Neural crest cell (in vitro differentiated cells): ENCODE data around the gene C2orf76. TPM values are rescaled to one million over a fixed set of nuclear protein-coding genes. Genes with fewer than 3 reads are reported as not detected.

Experiments
- DNase-seq: peaks from one replicate; pipeline ENCODE4 v3.0.0; 2021; ENCODE audit warnings: low read depth, mixed read lengths, low spot score
- H3K27ac Mint-ChIP-seq: one replicate; pipeline ENCODE4 v1.8.0; 2021; ENCODE audit warnings: mild to moderate bottlenecking, mixed read lengths; ENCODE audit not compliant: unreplicated experiment
- H3K27me3 Mint-ChIP-seq: 2 replicates; pipeline ENCODE4 v1.8.0; 2021; ENCODE audit warnings: low read depth, mild to moderate bottlenecking, mixed read lengths
- H3K36me3 Mint-ChIP-seq: 2 replicates; pipeline ENCODE4 v1.8.0; 2021; ENCODE audit warnings: low read depth, mild to moderate bottlenecking, mixed read lengths
- H3K4me1 Mint-ChIP-seq: 2 replicates; pipeline ENCODE4 v1.8.0; 2021; ENCODE audit warnings: mixed read lengths
- H3K4me3 Mint-ChIP-seq: one replicate; pipeline ENCODE4 v1.8.0; 2021; ENCODE audit warnings: mild to moderate bottlenecking, mixed read lengths
- H3K9me3 Mint-ChIP-seq: 2 replicates; pipeline ENCODE4 v1.8.0; 2021; ENCODE audit warnings: mixed read lengths
- CTCF ChIP-seq: fragments of 200-600 bp; sonication (generic); conservative IDR thresholded peaks from 2 replicates; pipeline ENCODE4 v1.5.0; 2021; ENCODE audit warnings: antibody characterized with exemption, mild to moderate bottlenecking
- total RNA-seq: library from RNA; stranded (reverse); gene quantifications from 2 replicates; pipeline ENCODE4 v1.2.1, GENCODE V29; 2021

C2orf76 gene
- total RNA-seq, 1 donor from 2014 or later, result 11.6 TPM

GRCh38 chr2:119384971-119385370, 18.3 kb upstream of the C2orf76 start:
- H3K27me3 Mint-ChIP-seq, result no peaks in the 10 kb centered on the region
- no peak for DNase-seq
- H3K27ac Mint-ChIP-seq, result no peak overlapping the region
- no peaks in the 10 kb centered on the region for H3K36me3 Mint-ChIP-seq
- no peak overlapping the region for H3K4me3 Mint-ChIP-seq
- peaks cover 15% of the 10 kb centered on the region for H3K4me1 Mint-ChIP-seq
- no peak for TF ChIP-seq CTCF
- H3K9me3 Mint-ChIP-seq, result no peaks in the 10 kb centered on the region

DNA sequence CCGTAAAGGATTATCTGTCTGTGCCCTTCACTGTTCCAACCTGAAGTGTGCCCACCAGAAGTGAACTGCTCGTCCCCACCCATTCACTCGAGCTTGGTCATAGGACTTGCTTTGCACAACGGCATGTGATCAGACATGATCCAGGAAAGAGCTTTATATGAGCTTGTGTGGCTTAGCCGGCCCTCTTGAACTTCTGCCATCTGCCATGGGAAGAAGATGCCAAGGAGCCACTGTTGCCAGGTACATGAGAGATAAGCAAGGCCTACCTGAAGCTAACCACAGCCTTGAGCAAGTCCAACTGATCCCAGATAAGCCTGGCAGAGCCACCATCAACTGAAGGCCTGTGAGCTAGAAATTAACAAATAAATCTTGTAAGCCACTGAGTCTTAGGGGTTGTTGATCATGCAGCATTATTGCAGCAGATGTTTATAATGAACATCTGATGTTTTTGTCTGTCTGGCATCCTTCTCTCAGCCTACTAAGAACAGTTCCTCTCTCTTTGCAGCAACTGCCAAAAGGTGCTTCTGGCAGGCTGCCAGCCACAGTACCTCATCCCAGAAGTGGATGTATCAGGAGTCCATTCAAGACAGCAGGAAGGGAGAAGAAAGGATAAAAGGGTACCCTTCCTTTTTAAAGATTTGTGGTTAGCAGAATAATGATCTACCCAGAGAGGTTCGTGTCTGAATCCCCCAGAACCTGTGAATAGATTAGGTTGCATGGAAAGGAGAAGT, 16.9 kb upstream of the C2orf76 start:
- peaks cover 7% of the 10 kb centered on the region for H3K4me1 Mint-ChIP-seq
- H3K27me3 Mint-ChIP-seq, result no peaks in the 10 kb centered on the region
- no peak for DNase-seq
- H3K36me3 Mint-ChIP-seq, result no peaks in the 10 kb centered on the region
- H3K9me3 Mint-ChIP-seq, result no peaks in the 10 kb centered on the region
- H3K4me3 Mint-ChIP-seq, result no peak overlapping the region
- no peak for TF ChIP-seq CTCF
- H3K27ac Mint-ChIP-seq, result peak overlapping the region; percentile 35

- H3K4me1 Mint-ChIP-seq, result peaks cover 13% of the 10 kb centered on the region
- H3K27ac Mint-ChIP-seq, result no peak overlapping the region
- no peak overlapping the region for H3K4me3 Mint-ChIP-seq
- no peaks in the 10 kb centered on the region for H3K27me3 Mint-ChIP-seq
- no peak for TF ChIP-seq CTCF
- H3K36me3 Mint-ChIP-seq, result peaks cover 15% of the 10 kb centered on the region
- no peaks in the 10 kb centered on the region for H3K9me3 Mint-ChIP-seq
- no peak for DNase-seq
These were observed 11.9 kb upstream of the C2orf76 start for GRCh38 chr2:119378566-119378965.

DNA sequence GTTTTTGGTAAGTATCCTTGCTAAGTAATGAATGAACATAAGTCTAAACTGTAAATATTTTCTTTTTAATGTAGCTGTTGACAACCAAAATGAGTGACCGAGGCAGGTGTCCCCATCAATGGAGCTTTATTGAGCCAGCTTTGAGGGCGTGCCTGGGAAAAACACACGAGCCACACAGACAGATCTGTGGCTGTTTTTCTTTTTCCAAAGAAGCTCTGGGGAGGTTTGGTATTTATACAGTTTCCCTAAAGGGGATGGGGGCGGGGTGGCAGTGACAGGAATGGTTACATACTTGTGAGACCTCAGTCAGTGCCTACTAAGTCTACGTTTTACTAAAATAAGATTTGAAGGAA, 11.3 kb upstream of the C2orf76 start:
- H3K36me3 Mint-ChIP-seq, result peaks cover 21% of the 10 kb centered on the region
- H3K4me1 Mint-ChIP-seq, result peaks cover 13% of the 10 kb centered on the region
- no peak overlapping the region for H3K4me3 Mint-ChIP-seq
- no peak overlapping the region for H3K27ac Mint-ChIP-seq
- no peaks in the 10 kb centered on the region for H3K9me3 Mint-ChIP-seq
- no peaks in the 10 kb centered on the region for H3K27me3 Mint-ChIP-seq
- TF ChIP-seq CTCF, result no peak
- no peak for DNase-seq

GRCh38 chr2:119377294-119377992, 10.8 kb upstream of the C2orf76 start:
- no peak for DNase-seq
- Mint-ChIP-seq H3K4me1 (peaks cover 13% of the 10 kb centered on the region), H3K9me3 (no peaks in the 10 kb centered on the region), H3K4me3 (no peak overlapping the region), H3K36me3 (peaks cover 27% of the 10 kb centered on the region), H3K27me3 (no peaks in the 10 kb centered on the region), H3K27ac (no peak overlapping the region)
- no peak for TF ChIP-seq CTCF
